ENCODE results near the gene CEP85. TPM values are rescaled to one million over a fixed set of nuclear protein-coding genes. Genes with fewer than 3 reads are reported as not detected.

Gene CEP85
- total and polyA plus RNA-seq, 2 of the 13 experiments (the other 11 are each of a cell fraction or from before 2014, with no cell fraction given) = 16.1 to 26.7 TPM

DNA sequence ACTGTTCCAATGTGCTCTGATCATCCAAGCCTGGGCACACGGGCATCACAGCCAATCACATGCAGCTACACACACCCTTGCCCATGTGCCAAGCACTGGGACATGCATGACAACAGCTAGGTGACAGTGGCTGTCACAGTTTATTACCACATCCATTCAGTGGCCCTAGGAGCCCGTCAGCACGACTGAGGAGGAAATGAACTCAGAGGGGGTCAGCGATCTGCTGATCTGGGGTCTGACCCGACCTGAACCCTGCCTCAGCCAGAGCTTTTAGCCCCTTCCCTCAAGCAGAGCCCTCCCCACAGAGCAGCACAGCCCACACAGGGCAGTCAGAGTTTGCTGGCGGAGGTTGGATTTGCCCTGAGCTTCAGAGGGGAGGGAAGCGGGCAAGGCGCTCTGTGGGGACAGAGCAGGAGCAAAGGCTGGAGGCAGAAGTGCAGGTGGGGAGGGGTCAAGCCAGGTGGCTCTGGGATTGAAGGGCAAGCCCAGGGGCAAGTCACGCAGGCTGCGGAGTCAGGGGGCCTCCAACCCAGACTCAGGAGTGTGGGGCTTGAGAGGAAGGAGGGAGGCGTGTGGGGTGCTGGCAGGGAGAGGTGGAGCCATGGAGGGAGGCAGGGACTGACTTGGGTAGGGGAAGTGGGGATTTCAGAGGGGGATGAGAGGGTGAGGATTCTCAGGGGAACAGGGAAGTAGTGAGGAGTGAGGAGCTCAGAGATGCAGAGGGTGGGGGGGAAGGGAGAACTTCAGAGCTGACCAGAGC lies 56.3 kb downstream of the CEP85 start:
- no peak overlapping the region for H2AFZ ChIP-seq (ENCODE audit: low read length)
- no peaks in the 10 kb centered on the region for H4K20me1 ChIP-seq (ENCODE audit: insufficient read depth, low read length)
- no peak for FAIRE-seq
- ChIA-PET CTCF (ENCODE audit: low intra/inter-chr PET ratio, low total read pairs) (no interaction called here), POLR2A (no interaction called here)
- no peaks in the 10 kb centered on the region for H3K4me1 ChIP-seq (ENCODE audit: insufficient read depth, low read length)
- no peak overlapping the region for H3K9ac ChIP-seq (ENCODE audit: insufficient read depth, low read depth, low read length)
- intact Hi-C loops (cut with micrococcal nuclease; ENCODE audit: unreplicated experiment) = no loop called here
- no peaks in the 10 kb centered on the region for H3K27me3 ChIP-seq (ENCODE audit: control insufficient read depth in 1 of 2, insufficient read depth in 2 of 2, low read length in 2 of 2)
- no peak overlapping the region for H3K4me2 ChIP-seq (ENCODE audit: low read depth, low read length)
- 87% methylated on average over 7 of the region's 11 CpGs for WGBS (ENCODE audit: low lambda C conversion rate)
- H3K9me3 ChIP-seq (ENCODE audit: low read length) = no peaks in the 10 kb centered on the region
- no peak for DNase-seq (ENCODE audit: low spot score)
- no peak for ATAC-seq
- H3K4me3 ChIP-seq (replicated peaks in 1 of 3; ENCODE audit: insufficient read depth in 1 of 3, low read depth in 2 of 3, low read length in 3 of 3) = no peak overlapping the region
- H3K36me3 ChIP-seq (replicated peaks in 1 of 2; ENCODE audit: control insufficient read depth in 1 of 2, insufficient read depth in 2 of 2, low read length in 2 of 2) = no peaks in the 10 kb centered on the region
- H3K79me2 ChIP-seq (ENCODE audit: insufficient read depth, low read length) = no peaks in the 10 kb centered on the region
- TF ChIP-seq MLX (CRISPR knock-in tag; IDR thresholded peaks at IDR 0.05) (no peak), GPN1 (CRISPR knock-in tag; IDR thresholded peaks at IDR 0.05; ENCODE audit: borderline replicate concordance) (no peak), HNF1B (CRISPR knock-in tag; IDR thresholded peaks at IDR 0.05) (no peak)
- H3K27ac ChIP-seq (ENCODE audit: extremely low read length, insufficient read depth, low read length) = no peak overlapping the region
- in situ Hi-C loops (cut with HindIII; ENCODE audit: extremely low pct_ligation_motif_present, low pct_unique_long_range_greater_than_20kb) = no loop called here
- no TSS peak for BruUV-seq (replicated peaks)

GRCh38 chr1:26290882-26291261 lies 56.9 kb downstream of the CEP85 start:
- DNase-seq (ENCODE audit: low spot score) (no peak), ATAC-seq (no peak), FAIRE-seq (no peak)
- CTCF ChIA-PET (ENCODE audit: low intra/inter-chr PET ratio, low total read pairs) = no interaction called here
- H3K36me3 ChIP-seq (replicated peaks in 1 of 2; ENCODE audit: control insufficient read depth in 1 of 2, insufficient read depth in 2 of 2, low read length in 2 of 2) = peaks cover 0 to 1% of the 10 kb centered on the region in 2 experiments; a peak in 1 of 5 replicates
- no peak overlapping the region for H3K9ac ChIP-seq (ENCODE audit: insufficient read depth, low read depth, low read length)
- POLR2A ChIA-PET = no interaction called here
- no peak overlapping the region for H2AFZ ChIP-seq (ENCODE audit: low read length)
- no peak overlapping the region for H3K27ac ChIP-seq (ENCODE audit: extremely low read length, insufficient read depth, low read length)
- BruUV-seq (replicated peaks) = no TSS peak
- H3K4me3 ChIP-seq (replicated peaks in 1 of 3; ENCODE audit: insufficient read depth in 1 of 3, low read depth in 2 of 3, low read length in 3 of 3) = no peak overlapping the region
- no peaks in the 10 kb centered on the region for H3K4me1 ChIP-seq (ENCODE audit: insufficient read depth, low read length)
- H3K79me2 ChIP-seq (ENCODE audit: insufficient read depth, low read length) = no peaks in the 10 kb centered on the region
- in situ Hi-C loops (cut with HindIII; ENCODE audit: extremely low pct_ligation_motif_present, low pct_unique_long_range_greater_than_20kb) (no loop called here), intact Hi-C loops (cut with micrococcal nuclease; ENCODE audit: unreplicated experiment) (no loop called here)
- H3K27me3 ChIP-seq (ENCODE audit: control insufficient read depth in 1 of 2, insufficient read depth in 2 of 2, low read length in 2 of 2) = no peaks in the 10 kb centered on the region
- TF ChIP-seq RAD51 (IDR thresholded peaks at IDR 0.05; ENCODE audit: borderline replicate concordance) = no peak
- TF ChIP-seq BHLHE40 (IDR thresholded peaks at IDR 0.05; ENCODE audit: low read length) = no peak
- TF ChIP-seq ZFP36L2 (CRISPR knock-in tag; IDR thresholded peaks at IDR 0.05) = no peak
- no peak overlapping the region for H3K4me2 ChIP-seq (ENCODE audit: low read depth, low read length)
- H4K20me1 ChIP-seq (ENCODE audit: insufficient read depth, low read length) = no peaks in the 10 kb centered on the region
- WGBS (ENCODE audit: low lambda C conversion rate) = 80% methylated on average over 6 of the region's 11 CpGs
- H3K9me3 ChIP-seq (ENCODE audit: low read length) = no peaks in the 10 kb centered on the region

All from HepG2 (cell line).